ENCODE results near the gene TRDN. TPM values are rescaled to one million over a fixed set of nuclear protein-coding genes. Genes with fewer than 3 reads are reported as not detected.
"Not testable (repeated sequence)": the region's sequence is repeated elsewhere in the genome, so short reads cannot be mapped to it uniquely, and the experiment has no call there.

Gene TRDN
- total RNA-seq, 6 experiments from 2014 or later, result 0.06 to 0.19 TPM; not detected in 4

- no peak for DNase-seq
- H3K9me3 ChIP-seq, result no peaks in the 10 kb centered on the region
- no peaks in the 10 kb centered on the region for H3K36me3 ChIP-seq
- no peaks in the 10 kb centered on the region for H3K27me3 ChIP-seq
- intact Hi-C loops (cut with DNase I), result no loop called here
- no peak overlapping the region for H3K27ac ChIP-seq
- TF ChIP-seq, protein P1, sequence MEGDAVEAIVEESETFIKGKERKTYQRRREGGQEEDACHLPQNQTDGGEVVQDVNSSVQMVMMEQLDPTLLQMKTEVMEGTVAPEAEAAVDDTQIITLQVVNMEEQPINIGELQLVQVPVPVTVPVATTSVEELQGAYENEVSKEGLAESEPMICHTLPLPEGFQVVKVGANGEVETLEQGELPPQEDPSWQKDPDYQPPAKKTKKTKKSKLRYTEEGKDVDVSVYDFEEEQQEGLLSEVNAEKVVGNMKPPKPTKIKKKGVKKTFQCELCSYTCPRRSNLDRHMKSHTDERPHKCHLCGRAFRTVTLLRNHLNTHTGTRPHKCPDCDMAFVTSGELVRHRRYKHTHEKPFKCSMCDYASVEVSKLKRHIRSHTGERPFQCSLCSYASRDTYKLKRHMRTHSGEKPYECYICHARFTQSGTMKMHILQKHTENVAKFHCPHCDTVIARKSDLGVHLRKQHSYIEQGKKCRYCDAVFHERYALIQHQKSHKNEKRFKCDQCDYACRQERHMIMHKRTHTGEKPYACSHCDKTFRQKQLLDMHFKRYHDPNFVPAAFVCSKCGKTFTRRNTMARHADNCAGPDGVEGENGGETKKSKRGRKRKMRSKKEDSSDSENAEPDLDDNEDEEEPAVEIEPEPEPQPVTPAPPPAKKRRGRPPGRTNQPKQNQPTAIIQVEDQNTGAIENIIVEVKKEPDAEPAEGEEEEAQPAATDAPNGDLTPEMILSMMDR (IDR thresholded peaks at IDR 0.05), result no peak
- TF ChIP-seq POLR2A (IDR thresholded peaks at IDR 0.05), result no peak
- WGBS (ENCODE audit: insufficient coverage, low coverage, low lambda C conversion rate, missing lambda C conversion rate), result 41% methylated on average over 4 of the region's 4 CpGs
- H3K4me3 ChIP-seq, result no peak overlapping the region
- no peaks in the 10 kb centered on the region for H3K4me1 ChIP-seq
- no peak for ATAC-seq
Measured at GRCh38 chr6:123587838-123588545, 48.8 kb downstream of the TRDN start.

- H3K4me3 ChIP-seq; ATAC-seq; H3K27ac ChIP-seq; intact Hi-C loops (cut with DNase I); H3K36me3 ChIP-seq; H3K9me3 ChIP-seq; H3K27me3 ChIP-seq; DNase-seq; H3K4me1 ChIP-seq: not testable (repeated sequence)
- WGBS (ENCODE audit: insufficient coverage, low coverage, low lambda C conversion rate, missing lambda C conversion rate), result 87% methylated on average over 8 of the region's 8 CpGs
Measured at GRCh38 chr6:123587407-123587806, 49.3 kb downstream of the TRDN start.

DNA sequence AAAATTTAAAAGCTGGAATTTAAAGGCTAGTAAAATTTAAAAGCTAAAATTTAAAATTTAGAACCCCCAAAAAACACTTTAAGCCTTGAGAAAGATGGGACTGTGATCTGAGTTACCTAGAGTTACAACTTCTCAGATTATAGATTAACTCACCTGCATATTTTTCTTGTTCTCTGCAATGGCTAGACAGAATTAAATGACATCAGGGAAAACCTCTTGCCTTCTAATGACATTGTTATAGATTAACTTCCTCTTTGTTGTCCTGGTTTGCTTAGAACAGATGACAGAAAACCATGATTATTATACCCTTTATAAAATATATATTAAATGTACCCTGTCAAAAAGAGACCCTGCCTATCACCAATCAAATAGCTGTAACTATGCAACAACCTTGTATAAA, 56.4 kb downstream of the TRDN start:
- DNase-seq, result no peak
- Histone ChIP-seq H3K9me3 (no peaks in the 10 kb centered on the region), H3K27me3 (no peaks in the 10 kb centered on the region), H3K36me3 (no peaks in the 10 kb centered on the region), H3K4me3 (no peak overlapping the region), H3K4me1 (no peaks in the 10 kb centered on the region), H3K27ac (no peak overlapping the region)
- TF ChIP-seq, protein P1 (IDR thresholded peaks at IDR 0.05), result no peak
- no peak for TF ChIP-seq POLR2A (IDR thresholded peaks at IDR 0.05)
- intact Hi-C loops (cut with DNase I), result no loop called here
- no peak for ATAC-seq

GRCh38 chr6:123575188-123575587, 61.6 kb downstream of the TRDN start:
- WGBS (ENCODE audit: insufficient coverage, low coverage, low lambda C conversion rate, missing lambda C conversion rate), result 77% methylated on average over 1 of the region's 1 CpG
- intact Hi-C loops (cut with DNase I), result no loop called here

More at GRCh38 chr6:123575188-123575587, 61.6 kb downstream of the TRDN start:
- Histone ChIP-seq H3K4me3 (no peak overlapping the region), H3K27ac (no peak overlapping the region), H3K4me1 (no peaks in the 10 kb centered on the region), H3K27me3 (no peaks in the 10 kb centered on the region), H3K36me3 (no peaks in the 10 kb centered on the region), H3K9me3 (no peaks in the 10 kb centered on the region)
- ATAC-seq, result no peak
- TF ChIP-seq, protein P1 (IDR thresholded peaks at IDR 0.05), result no peak
- TF ChIP-seq POLR2A (IDR thresholded peaks at IDR 0.05), result no peak
- no peak for DNase-seq
